ENCODE measurements around the gene ADI1.

Gene ADI1

DNA sequence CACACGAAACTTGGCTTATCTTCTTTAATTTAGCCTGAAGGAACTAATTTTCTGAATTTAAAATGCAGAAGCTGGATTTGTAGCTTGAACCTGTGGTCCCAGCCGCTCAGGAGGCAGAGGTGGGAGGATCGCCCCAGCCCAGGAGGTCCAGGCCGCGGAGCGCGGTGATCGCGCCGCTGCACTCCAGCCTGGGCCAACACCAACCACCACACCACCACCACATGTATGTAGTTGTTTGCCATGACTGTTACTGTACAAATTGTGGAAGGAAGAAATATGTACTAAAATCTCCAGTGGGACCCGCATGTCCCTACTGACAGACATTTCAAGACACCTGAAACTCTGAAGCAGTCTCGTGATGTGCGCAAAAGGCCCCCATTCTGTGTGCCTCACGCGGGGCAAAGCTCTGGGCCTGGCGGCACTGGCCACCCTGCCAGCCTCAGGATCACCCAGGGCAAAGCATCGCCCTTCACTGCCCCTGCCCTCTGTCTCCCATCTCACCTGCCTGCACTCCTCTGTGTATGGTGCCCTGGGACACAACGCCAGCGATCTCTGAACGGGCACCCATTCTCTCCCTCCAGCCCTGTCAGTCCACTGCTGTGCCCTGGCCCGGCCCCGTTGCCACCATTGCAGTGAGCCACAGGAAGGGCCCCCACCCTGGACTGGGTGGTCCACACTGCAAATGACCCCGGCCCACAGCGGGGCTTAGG, 10.1 kb upstream of the ADI1 start:
- H2AFZ ChIP-seq (ENCODE audit: low read length) = no peak overlapping the region
- H3K4me3 ChIP-seq (ENCODE audit: low read depth, low read length, poor library complexity, severe bottlenecking) = no peak overlapping the region
- H3K36me3 ChIP-seq (ENCODE audit: insufficient read depth, low read length) = peaks cover 18% of the 10 kb centered on the region

GRCh38 chr2:3527886-3528785, 8.8 kb upstream of the ADI1 start:
- Histone ChIP-seq H3K9me3 (ENCODE audit: low read length) (no peaks in the 10 kb centered on the region), H3K4me3 (ENCODE audit: low read depth, low read length, poor library complexity, severe bottlenecking) (no peak overlapping the region), H3K27ac (ENCODE audit: low read depth, low read length, poor library complexity, severe bottlenecking) (no peak overlapping the region), H4K20me1 (ENCODE audit: insufficient read depth, low read length) (no peaks in the 10 kb centered on the region), H2AFZ (ENCODE audit: low read length) (no peak overlapping the region), H3K79me2 (ENCODE audit: insufficient read depth, low read length) (no peaks in the 10 kb centered on the region), H3F3A (ENCODE audit: insufficient read depth, low read length) (no peaks in the 10 kb centered on the region), H3K27me3 (ENCODE audit: insufficient read depth, low read length) (no peaks in the 10 kb centered on the region), H3K9ac (ENCODE audit: low read length) (no peak overlapping the region), H3K36me3 (ENCODE audit: insufficient read depth, low read length) (peaks cover 5% of the 10 kb centered on the region; the same call in 1 of the 2 replicates), H3K4me2 (ENCODE audit: low read length) (no peak overlapping the region), H3K4me1 (ENCODE audit: insufficient read depth, low read length, severe bottlenecking) (peaks cover 7% of the 10 kb centered on the region), H3K9me2 (ENCODE audit: low read depth, low read length) (no peaks in the 10 kb centered on the region)
- no peak for TF ChIP-seq EZH2 (IDR thresholded peaks at IDR 0.05; ENCODE audit: borderline replicate concordance, low read length)
- TF ChIP-seq, protein P1, sequence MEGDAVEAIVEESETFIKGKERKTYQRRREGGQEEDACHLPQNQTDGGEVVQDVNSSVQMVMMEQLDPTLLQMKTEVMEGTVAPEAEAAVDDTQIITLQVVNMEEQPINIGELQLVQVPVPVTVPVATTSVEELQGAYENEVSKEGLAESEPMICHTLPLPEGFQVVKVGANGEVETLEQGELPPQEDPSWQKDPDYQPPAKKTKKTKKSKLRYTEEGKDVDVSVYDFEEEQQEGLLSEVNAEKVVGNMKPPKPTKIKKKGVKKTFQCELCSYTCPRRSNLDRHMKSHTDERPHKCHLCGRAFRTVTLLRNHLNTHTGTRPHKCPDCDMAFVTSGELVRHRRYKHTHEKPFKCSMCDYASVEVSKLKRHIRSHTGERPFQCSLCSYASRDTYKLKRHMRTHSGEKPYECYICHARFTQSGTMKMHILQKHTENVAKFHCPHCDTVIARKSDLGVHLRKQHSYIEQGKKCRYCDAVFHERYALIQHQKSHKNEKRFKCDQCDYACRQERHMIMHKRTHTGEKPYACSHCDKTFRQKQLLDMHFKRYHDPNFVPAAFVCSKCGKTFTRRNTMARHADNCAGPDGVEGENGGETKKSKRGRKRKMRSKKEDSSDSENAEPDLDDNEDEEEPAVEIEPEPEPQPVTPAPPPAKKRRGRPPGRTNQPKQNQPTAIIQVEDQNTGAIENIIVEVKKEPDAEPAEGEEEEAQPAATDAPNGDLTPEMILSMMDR (IDR thresholded peaks at IDR 0.05; ENCODE audit: low read length) = no peak

More for the DNA sequence above, 10.1 kb upstream of the ADI1 start:
- peaks cover 7% of the 10 kb centered on the region for H3K4me1 ChIP-seq (ENCODE audit: insufficient read depth, low read length, severe bottlenecking)
- H3K9me3 ChIP-seq (ENCODE audit: low read length) = peaks cover 7% of the 10 kb centered on the region
- H3F3A ChIP-seq (ENCODE audit: insufficient read depth, low read length) = no peaks in the 10 kb centered on the region
- H3K27me3 ChIP-seq (ENCODE audit: insufficient read depth, low read length) = no peaks in the 10 kb centered on the region
- no peaks in the 10 kb centered on the region for H3K79me2 ChIP-seq (ENCODE audit: insufficient read depth, low read length)
- H3K4me2 ChIP-seq (ENCODE audit: low read length) = no peak overlapping the region
- no peak overlapping the region for H3K27ac ChIP-seq (ENCODE audit: low read depth, low read length, poor library complexity, severe bottlenecking)
- TF ChIP-seq, protein P1 (IDR thresholded peaks at IDR 0.05; ENCODE audit: low read length) = no peak
- TF ChIP-seq EZH2 (IDR thresholded peaks at IDR 0.05; ENCODE audit: borderline replicate concordance, low read length) = no peak
- H4K20me1 ChIP-seq (ENCODE audit: insufficient read depth, low read length) = no peaks in the 10 kb centered on the region
- H3K9me2 ChIP-seq (ENCODE audit: low read depth, low read length) = no peaks in the 10 kb centered on the region
- H3K9ac ChIP-seq (ENCODE audit: low read length) = no peak overlapping the region

GRCh38 chr2:3526871-3527270, 7.5 kb upstream of the ADI1 start:
- Histone ChIP-seq H3K27me3 (ENCODE audit: insufficient read depth, low read length) (no peaks in the 10 kb centered on the region), H3K4me1 (ENCODE audit: insufficient read depth, low read length, severe bottlenecking) (no peaks in the 10 kb centered on the region), H3K4me2 (ENCODE audit: low read length) (no peak overlapping the region), H3F3A (ENCODE audit: insufficient read depth, low read length) (no peaks in the 10 kb centered on the region), H2AFZ (ENCODE audit: low read length) (no peak overlapping the region), H3K36me3 (ENCODE audit: insufficient read depth, low read length) (0 out of 2 replicates have a peak, but pooled peaks cover 2% of the 10 kb centered on the region), H3K9me3 (ENCODE audit: low read length) (no peaks in the 10 kb centered on the region), H3K4me3 (ENCODE audit: low read depth, low read length, poor library complexity, severe bottlenecking) (no peak overlapping the region), H4K20me1 (ENCODE audit: insufficient read depth, low read length) (no peaks in the 10 kb centered on the region), H3K9me2 (ENCODE audit: low read depth, low read length) (no peaks in the 10 kb centered on the region), H3K27ac (ENCODE audit: low read depth, low read length, poor library complexity, severe bottlenecking) (no peak overlapping the region), H3K79me2 (ENCODE audit: insufficient read depth, low read length) (no peaks in the 10 kb centered on the region), H3K9ac (ENCODE audit: low read length) (no peak overlapping the region)
- TF ChIP-seq, protein P1 (IDR thresholded peaks at IDR 0.05; ENCODE audit: low read length) = no peak
- TF ChIP-seq EZH2 (IDR thresholded peaks at IDR 0.05; ENCODE audit: borderline replicate concordance, low read length) = no peak
